T47D (cell line): ENCODE measurements around the gene GZMM.

Experiments
- DNase-seq, 2 experiments: peaks; one replicate each; pipeline versions ENCODE4 v3.0.0 to v3.0.0-alpha.2; 2011 to 2012; ENCODE audit warnings: low read depth in 1 of 2, low spot score in 1 of 2
- JUND ChIP-seq: IDR thresholded peaks from 2 replicates; pipeline ENCODE4 v1.6.1; 2012; ENCODE audit warnings: low read depth
- in situ Hi-C: cut with HindIII; loops from 2 replicates; pipeline ENCODE4 v1.10.0; 2016; ENCODE audit warnings: low sequenced_read_pairs, low pct_unique_long_range_greater_than_20kb

GZMM gene

DNA sequence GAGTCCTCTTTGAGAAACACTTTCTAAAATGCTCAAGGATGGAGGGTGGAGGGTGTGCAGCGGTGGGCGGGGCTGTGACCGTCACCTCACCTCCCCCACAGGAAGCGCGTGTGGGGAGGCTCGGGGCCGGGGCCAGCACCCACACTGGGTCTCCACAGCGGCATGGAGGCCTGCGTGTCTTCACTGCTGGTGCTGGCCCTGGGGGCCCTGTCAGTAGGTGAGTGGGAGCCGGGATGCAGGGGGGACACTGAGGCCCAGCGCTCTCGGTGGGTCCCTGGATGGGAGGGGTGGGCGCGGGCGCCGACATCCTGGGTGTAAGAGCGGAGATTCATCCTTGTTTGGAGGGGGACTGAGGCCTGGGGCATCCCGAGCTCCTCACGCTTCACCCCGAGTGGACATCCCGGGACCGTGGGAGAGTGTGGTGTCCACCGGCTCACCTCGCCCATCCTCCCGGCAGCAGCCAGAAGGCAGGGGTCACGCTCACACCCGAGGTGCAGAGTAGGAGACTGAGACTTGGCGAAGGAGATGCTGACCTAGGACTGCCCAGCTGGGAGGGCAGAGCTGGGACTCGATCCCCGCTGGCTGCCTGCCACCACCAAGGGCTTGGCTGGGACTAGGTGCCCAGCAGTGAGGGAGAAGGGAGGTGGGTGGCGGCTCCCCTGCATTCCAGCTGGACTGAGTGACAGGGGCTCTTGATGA is at the start of gene GZMM:
GZMM (plus strand) TSS at position 144 of the 699 bp plus-strand sequence; CDS start at position 163, 19 bp downstream.
- no peak for TF ChIP-seq JUND
- in situ Hi-C loops = no loop called here
- no peak for DNase-seq

- in situ Hi-C loops = no loop called here
- no peak for DNase-seq
Observed at GRCh38 chr19:494171-495080, 49.4 kb upstream of the GZMM start.

DNA sequence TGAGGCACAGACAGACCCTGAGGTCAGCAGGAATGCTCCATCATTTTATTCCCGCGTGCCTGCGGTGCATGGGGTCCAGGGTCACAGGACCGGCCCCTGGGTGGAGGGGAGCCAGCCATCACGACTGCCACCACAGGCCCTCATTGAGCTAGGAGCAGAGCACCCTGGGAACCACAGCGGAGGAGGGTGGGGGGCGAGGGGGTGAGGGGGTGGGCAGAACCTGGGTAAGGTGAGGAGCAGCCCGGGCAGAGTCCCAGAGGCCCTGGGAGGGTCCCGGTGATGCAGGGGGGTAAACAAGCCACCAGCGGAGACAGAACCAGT is 48.8 kb upstream of the GZMM start:
- DNase-seq = no peak
- in situ Hi-C loops = no loop called here
- TF ChIP-seq JUND = no peak

More at GRCh38 chr19:494171-495080, 49.4 kb upstream of the GZMM start:
- no peak for TF ChIP-seq JUND

DNA sequence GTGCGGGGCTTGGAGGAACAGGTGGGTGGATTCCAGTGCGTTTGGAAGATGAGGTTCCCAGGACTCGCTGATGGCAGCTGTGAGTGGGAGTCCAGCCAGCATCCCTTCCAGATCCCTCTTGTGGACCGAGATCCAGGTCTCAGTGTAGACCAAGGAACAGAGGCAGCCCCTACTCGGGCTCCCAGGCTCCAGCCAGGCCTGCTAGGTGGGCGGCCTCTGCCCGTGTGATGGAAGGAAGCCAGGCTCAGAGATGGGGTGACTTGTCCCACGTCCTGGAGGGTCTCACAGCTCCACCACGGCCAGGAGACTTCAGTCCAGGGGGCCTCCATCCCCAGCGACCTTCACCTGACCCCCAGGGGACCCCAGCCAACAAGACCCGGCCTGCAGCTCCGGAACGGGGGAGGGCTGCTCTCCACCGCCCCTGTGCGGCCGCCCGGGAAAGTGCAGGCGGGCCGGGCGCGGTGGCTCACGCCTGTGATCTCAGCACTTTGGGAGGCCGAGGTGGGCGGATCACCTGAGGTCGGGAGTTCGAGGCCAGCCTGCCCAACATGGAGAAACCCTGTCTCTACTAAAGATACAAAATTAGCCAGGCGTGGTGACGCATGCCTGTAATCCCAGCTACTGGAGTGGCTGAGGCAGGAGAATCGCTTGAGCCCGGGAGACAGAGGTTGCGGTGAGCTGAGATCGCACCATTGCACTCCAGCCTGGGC is 48.3 kb upstream of the GZMM start:
- peak in 1 of 2 experiments; percentile 65 for DNase-seq
- TF ChIP-seq JUND = no peak
- in situ Hi-C loops = no loop called here

- in situ Hi-C loops = no loop called here
- TF ChIP-seq JUND = no peak
- DNase-seq = no peak
Observed at GRCh38 chr19:496112-496665, 47.7 kb upstream of the GZMM start, which contains the start of gene MADCAM1. Gene MADCAM1, plus strand, starts transcription at chr19:496486. Its CDS starts 14 bp downstream, at chr19:496500.

- in situ Hi-C loops = no loop called here
- no peak for DNase-seq
- TF ChIP-seq JUND = no peak
Observed at GRCh38 chr19:496986-497385, 46.9 kb upstream of the GZMM start.

DNA sequence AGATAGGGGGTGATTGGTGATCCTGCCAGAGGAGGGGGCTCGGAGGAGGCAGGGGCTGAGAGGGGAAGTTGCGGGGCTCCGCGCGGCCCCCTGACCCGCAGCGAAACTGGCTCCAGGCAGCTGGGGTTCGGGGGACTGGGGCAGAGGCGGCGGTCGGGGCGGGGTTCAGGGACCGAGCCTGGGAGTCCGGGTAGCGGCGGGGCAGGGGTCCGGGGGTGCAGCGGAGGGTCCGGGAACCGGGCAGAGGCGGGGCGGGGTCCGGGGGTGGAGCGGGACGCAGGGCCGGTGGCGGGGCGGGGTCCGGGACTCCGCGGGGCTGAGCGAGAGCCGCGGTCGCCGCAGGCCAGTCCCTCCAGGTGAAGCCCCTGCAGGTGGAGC is 46.4 kb upstream of the GZMM start:
- DNase-seq = no peak
- TF ChIP-seq JUND = no peak
- in situ Hi-C loops = no loop called here

- in situ Hi-C loops = no loop called here
- DNase-seq = no peak
- no peak for TF ChIP-seq JUND
Observed at GRCh38 chr19:497869-498510, 45.9 kb upstream of the GZMM start.

DNA sequence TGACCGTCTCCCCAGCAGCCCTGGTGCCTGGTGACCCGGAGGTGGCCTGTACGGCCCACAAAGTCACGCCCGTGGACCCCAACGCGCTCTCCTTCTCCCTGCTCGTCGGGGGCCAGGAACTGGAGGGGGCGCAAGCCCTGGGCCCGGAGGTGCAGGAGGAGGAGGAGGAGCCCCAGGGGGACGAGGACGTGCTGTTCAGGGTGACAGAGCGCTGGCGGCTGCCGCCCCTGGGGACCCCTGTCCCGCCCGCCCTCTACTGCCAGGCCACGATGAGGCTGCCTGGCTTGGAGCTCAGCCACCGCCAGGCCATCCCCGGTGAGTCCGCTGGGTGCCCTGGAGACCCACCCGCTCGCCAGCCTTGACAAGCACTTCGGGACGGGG is 45.4 kb upstream of the GZMM start:
- in situ Hi-C loops = no loop called here
- no peak for DNase-seq
- TF ChIP-seq JUND = no peak

- in situ Hi-C loops = no loop called here
- TF ChIP-seq JUND = no peak
- no peak for DNase-seq
Observed at GRCh38 chr19:498977-499623, 44.8 kb upstream of the GZMM start.

GRCh38 chr19:501646-502045 is 42.2 kb upstream of the GZMM start:
- in situ Hi-C loops = no loop called here
- no peak for DNase-seq
- no peak for TF ChIP-seq JUND

GRCh38 chr19:504616-505015 is 39.2 kb upstream of the GZMM start:
- no peak for DNase-seq
- in situ Hi-C loops = no loop called here
- TF ChIP-seq JUND = no peak
